Right atrium auricular region (tissue), 2 donors: Measurements from ENCODE around the gene JMJD1C. TPM values are rescaled to one million over a fixed set of nuclear protein-coding genes. Genes with fewer than 3 reads are reported as not detected.

Experiments used
- DNase-seq: peaks from one replicate; pipeline ENCODE4 v3.0.0-alpha.2; 2019; ENCODE audit warnings: low spot score
- H3K27ac ChIP-seq, 2 donors: fragments of 200-600 bp; sonication (generic); 1 replicate in 1 of 2; 2 replicates in 1 of 2; pipeline ENCODE4 v1.5.1; 2016 to 2019
- H3K27me3 ChIP-seq, 2 donors: fragments of 200-600 bp; sonication (generic); one replicate each; pipeline versions ENCODE4 v1.5.1 to v1.6.0; 2017 to 2019
- H3K36me3 ChIP-seq: fragments of 200-600 bp; sonication (generic); one replicate; pipeline ENCODE4 v1.5.1; 2016
- H3K4me1 ChIP-seq, 2 donors: fragments of 200-600 bp; sonication (generic); one replicate each; pipeline versions ENCODE4 v1.5.1 to v1.6.0; 2017 to 2019
- H3K4me3 ChIP-seq, 2 donors: fragments of 200-600 bp; sonication (generic); 1 replicate in 1 of 2; 2 replicates in 1 of 2; pipeline ENCODE4 v1.5.1; 2017 to 2019; ENCODE audit warnings: mild to moderate bottlenecking in 1 of 2, moderate library complexity in 1 of 2
- H3K9me3 ChIP-seq, 2 donors: fragments of 200-600 bp; sonication (generic); one replicate each; pipeline ENCODE4 v1.5.1; 2019
- CTCF ChIP-seq, 2 donors: fragments of 200-600 bp; sonication (generic); IDR thresholded peaks; one replicate each; pipeline ENCODE4 v1.5.1; 2019; ENCODE audit warnings: antibody characterized with exemption in 2 of 2
- total RNA-seq, 2 donors: library from RNA; depleted of rRNA; stranded (reverse); fragments of >200 nt; gene quantifications; one replicate each; pipeline ENCODE4 v1.1.0, GENCODE V29; 2016

Gene JMJD1C
- total RNA-seq, 2 donors from 2014 or later, result 45.5 to 57.6 TPM

- no peak for DNase-seq
- peaks cover 0 to 24% of the 10 kb centered on the region in 2 donors for H3K4me1 ChIP-seq
- TF ChIP-seq CTCF (IDR thresholded peaks at IDR 0.05), result no peak
- H3K27ac ChIP-seq, result no peak overlapping the region
- no peaks in the 10 kb centered on the region for H3K36me3 ChIP-seq
- H3K4me3 ChIP-seq, result no peak overlapping the region
- H3K9me3 ChIP-seq, result no peaks in the 10 kb centered on the region
- no peaks in the 10 kb centered on the region for H3K27me3 ChIP-seq
Observed at GRCh38 chr10:63489838-63490237, 24.1 kb upstream of the JMJD1C start.

- Histone ChIP-seq H3K4me3 (no peak overlapping the region), H3K27me3 (no peaks in the 10 kb centered on the region), H3K27ac (no peak overlapping the region), H3K36me3 (no peaks in the 10 kb centered on the region), H3K4me1 (peaks cover 0 to 24% of the 10 kb centered on the region in 2 donors), H3K9me3 (no peaks in the 10 kb centered on the region)
- TF ChIP-seq CTCF (IDR thresholded peaks at IDR 0.05), result no peak
- DNase-seq, result no peak
Observed at GRCh38 chr10:63487990-63488389, 22.2 kb upstream of the JMJD1C start.

- no peak overlapping the region for H3K4me3 ChIP-seq
- peaks cover 0 to 23% of the 10 kb centered on the region in 2 donors for H3K4me1 ChIP-seq
- DNase-seq, result no peak
- H3K27ac ChIP-seq, result no peak overlapping the region
- no peaks in the 10 kb centered on the region for H3K9me3 ChIP-seq
- H3K27me3 ChIP-seq, result no peaks in the 10 kb centered on the region
- no peaks in the 10 kb centered on the region for H3K36me3 ChIP-seq
- TF ChIP-seq CTCF (IDR thresholded peaks at IDR 0.05), result no peak
Observed at GRCh38 chr10:63483983-63484382, 18.2 kb upstream of the JMJD1C start.

GRCh38 chr10:63481815-63482421, 16.1 kb upstream of the JMJD1C start:
- no peak for DNase-seq
- no peak overlapping the region for H3K4me3 ChIP-seq
- H3K36me3 ChIP-seq, result no peaks in the 10 kb centered on the region
- H3K9me3 ChIP-seq, result no peaks in the 10 kb centered on the region
- H3K4me1 ChIP-seq, result peaks cover 0 to 18% of the 10 kb centered on the region in 2 donors
- H3K27me3 ChIP-seq, result no peaks in the 10 kb centered on the region
- H3K27ac ChIP-seq, result no peak overlapping the region
- no peak for TF ChIP-seq CTCF (IDR thresholded peaks at IDR 0.05)

GRCh38 chr10:63480237-63480636, 14.5 kb upstream of the JMJD1C start:
- no peak for DNase-seq
- Histone ChIP-seq H3K4me3 (no peak overlapping the region), H3K27me3 (no peaks in the 10 kb centered on the region), H3K9me3 (no peaks in the 10 kb centered on the region), H3K4me1 (peaks cover 0 to 18% of the 10 kb centered on the region in 2 donors), H3K27ac (no peak overlapping the region), H3K36me3 (no peaks in the 10 kb centered on the region)
- no peak for TF ChIP-seq CTCF (IDR thresholded peaks at IDR 0.05)

GRCh38 chr10:63478564-63478963, 12.8 kb upstream of the JMJD1C start:
- H3K9me3 ChIP-seq, result no peaks in the 10 kb centered on the region
- H3K4me1 ChIP-seq, result peaks cover 0 to 18% of the 10 kb centered on the region in 2 donors
- no peaks in the 10 kb centered on the region for H3K36me3 ChIP-seq
- no peak overlapping the region for H3K4me3 ChIP-seq
- DNase-seq, result no peak
- no peak for TF ChIP-seq CTCF (IDR thresholded peaks at IDR 0.05)
- H3K27ac ChIP-seq, result no peak overlapping the region
- H3K27me3 ChIP-seq, result no peaks in the 10 kb centered on the region
